ENCODE measurements around the gene FURIN. TPM values are rescaled to one million over a fixed set of nuclear protein-coding genes. Genes with fewer than 3 reads are reported as not detected.
A peak's percentile ranks its signal among the peaks of the same experiment; 100 is the strongest.

The FURIN gene
- total and polyA plus RNA-seq, 2 experiments from 2014 or later: 57.7 to 79.6 TPM

- TF ChIP-seq CTCF (IDR thresholded peaks at IDR 0.05; ENCODE audit: low read depth, low read length): no peak
- peak overlapping the region; percentile 93 for H3K27ac ChIP-seq
- H3K27me3 ChIP-seq: no peaks in the 10 kb centered on the region
- H3K4me3 ChIP-seq: peak overlapping the region; percentile 37
- no peaks in the 10 kb centered on the region for H3K9me3 ChIP-seq (ENCODE audit: low read depth)
- H3K4me1 ChIP-seq (ENCODE audit: low read depth): peaks cover 13% of the 10 kb centered on the region
- peaks cover 7% of the 10 kb centered on the region for H3K36me3 ChIP-seq
- DNase-seq (ENCODE audit: low read depth in 1 of 2, low spot score in 1 of 2): peak; percentile 6 to 45
Observed at GRCh38 chr15:90901175-90902039, 33.0 kb downstream of the FURIN start.

- H3K27me3 ChIP-seq: no peaks in the 10 kb centered on the region
Observed at GRCh38 chr15:90902040-90902839, 33.9 kb downstream of the FURIN start.

GRCh38 chr15:90902840-90903732, 34.7 kb downstream of the FURIN start, which contains the start of gene MAN2A2:
TSS of gene MAN2A2 (plus strand) at chr15:90903302. CDS start at chr15:90904208, 906 bp downstream.
- Histone ChIP-seq H3K27ac (peak within 1 kb of the TSS; percentile 93), H3K4me1 (ENCODE audit: low read depth) (peaks cover 16% of the 10 kb centered on the region), H3K9me3 (ENCODE audit: low read depth) (no peaks in the 10 kb centered on the region), H3K36me3 (peaks cover 17% of the 10 kb centered on the region), H3K4me3 (peak within 1 kb of the TSS; percentile 87), H3K27me3 (no peaks in the 10 kb centered on the region)
- DNase-seq (ENCODE audit: low read depth in 1 of 2, low spot score in 1 of 2): peak; percentile 44 to 71
- TF ChIP-seq CTCF (IDR thresholded peaks at IDR 0.05; ENCODE audit: low read depth, low read length): no peak

More at GRCh38 chr15:90902040-90902839, 33.9 kb downstream of the FURIN start:
- peak; percentile 79 for TF ChIP-seq CTCF (IDR thresholded peaks at IDR 0.05; ENCODE audit: low read depth, low read length)
- H3K4me1 ChIP-seq (ENCODE audit: low read depth): peaks cover 13% of the 10 kb centered on the region
- peak overlapping the region; percentile 93 for H3K27ac ChIP-seq
- H3K4me3 ChIP-seq: peak overlapping the region; percentile 37
- H3K36me3 ChIP-seq: peaks cover 12% of the 10 kb centered on the region
- peak; percentile 87 to 89 for DNase-seq (ENCODE audit: low read depth in 1 of 2, low spot score in 1 of 2)
- no peaks in the 10 kb centered on the region for H3K9me3 ChIP-seq (ENCODE audit: low read depth)

- H3K4me3 ChIP-seq: peak overlapping the region; percentile 87
- DNase-seq (ENCODE audit: low read depth in 1 of 2, low spot score in 1 of 2): peak in 1 of 2 donors; percentile 59
- no peaks in the 10 kb centered on the region for H3K9me3 ChIP-seq (ENCODE audit: low read depth)
- peak overlapping the region; percentile 93 for H3K27ac ChIP-seq
- no peaks in the 10 kb centered on the region for H3K27me3 ChIP-seq
- H3K36me3 ChIP-seq: peaks cover 17% of the 10 kb centered on the region
- peaks cover 21% of the 10 kb centered on the region for H3K4me1 ChIP-seq (ENCODE audit: low read depth)
- TF ChIP-seq CTCF (IDR thresholded peaks at IDR 0.05; ENCODE audit: low read depth, low read length): no peak
Observed at GRCh38 chr15:90903733-90904536, 35.5 kb downstream of the FURIN start.

Measured in cardiac muscle cell (in vitro differentiated cells and primary cell).